BLaER1 (cell line): ENCODE measurements around the gene GABRE.

ENCODE experiments used
- H3K27ac ChIP-seq: shearing (Covaris generic); formaldehyde crosslinking; 2 replicates; pipeline ENCODE4 v1.8.1; 2022
- H3K27me3 ChIP-seq: shearing (Covaris generic); formaldehyde crosslinking; 2 replicates; pipeline ENCODE4 v1.8.1; 2022
- H3K36me3 ChIP-seq: shearing (Covaris generic); formaldehyde crosslinking; 2 replicates; pipeline ENCODE4 v1.8.1; 2022
- H3K4me1 ChIP-seq: shearing (Covaris generic); formaldehyde crosslinking; 2 replicates; pipeline ENCODE4 v1.8.1; 2022
- H3K4me2 ChIP-seq: shearing (Covaris generic); formaldehyde crosslinking; 2 replicates; pipeline ENCODE4 v1.8.1; 2022
- H3K4me3 ChIP-seq: shearing (Covaris generic); formaldehyde crosslinking; 2 replicates; pipeline ENCODE4 v1.8.1; 2022
- H3K9ac ChIP-seq: shearing (Covaris generic); formaldehyde crosslinking; 2 replicates; pipeline ENCODE4 v1.8.1; 2022
- H3K9me3 ChIP-seq: shearing (Covaris generic); formaldehyde crosslinking; 2 replicates; pipeline ENCODE4 v1.8.1; 2022
- H4K20me1 ChIP-seq: shearing (Covaris generic); formaldehyde crosslinking; 2 replicates; pipeline ENCODE4 v1.8.1; 2022
- Cebpa-rat ChIP-seq: shearing (Covaris generic); IDR thresholded peaks from 2 replicates; pipeline ENCODE4 v1.8.1; 2022

The GABRE gene

DNA sequence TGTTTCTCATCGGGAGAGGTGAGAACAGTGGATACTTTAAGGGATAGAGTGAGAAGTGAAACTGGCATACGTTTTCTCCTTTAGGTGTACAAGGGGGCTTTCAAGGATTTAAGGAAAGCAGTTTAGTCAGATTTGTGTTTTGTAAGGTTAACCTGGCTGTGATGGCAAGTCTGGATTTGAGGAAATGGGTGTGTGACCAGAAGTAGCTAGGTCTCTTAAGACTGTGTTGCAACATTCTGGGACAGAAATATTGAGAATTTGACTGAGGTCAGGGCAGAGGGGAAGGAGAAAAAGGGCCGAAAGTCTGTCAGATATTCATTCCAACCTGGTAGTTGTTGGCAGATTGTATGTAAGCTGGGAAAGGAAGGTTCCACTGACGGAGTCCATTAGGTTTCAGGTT, 10.4 kb upstream of the GABRE start:
- peaks cover 100% of the 10 kb centered on the region for H3K27me3 ChIP-seq
- H4K20me1 ChIP-seq = no peaks in the 10 kb centered on the region; the same call in 1 of the 2 replicates
- no peaks in the 10 kb centered on the region for H3K4me1 ChIP-seq
- H3K4me3 ChIP-seq = no peak overlapping the region
- no peaks in the 10 kb centered on the region for H3K9me3 ChIP-seq
- H3K4me2 ChIP-seq = no peak overlapping the region
- no peak for TF ChIP-seq Cebpa-rat
- H3K27ac ChIP-seq = no peak overlapping the region
- no peak overlapping the region for H3K9ac ChIP-seq
- no peaks in the 10 kb centered on the region for H3K36me3 ChIP-seq

DNA sequence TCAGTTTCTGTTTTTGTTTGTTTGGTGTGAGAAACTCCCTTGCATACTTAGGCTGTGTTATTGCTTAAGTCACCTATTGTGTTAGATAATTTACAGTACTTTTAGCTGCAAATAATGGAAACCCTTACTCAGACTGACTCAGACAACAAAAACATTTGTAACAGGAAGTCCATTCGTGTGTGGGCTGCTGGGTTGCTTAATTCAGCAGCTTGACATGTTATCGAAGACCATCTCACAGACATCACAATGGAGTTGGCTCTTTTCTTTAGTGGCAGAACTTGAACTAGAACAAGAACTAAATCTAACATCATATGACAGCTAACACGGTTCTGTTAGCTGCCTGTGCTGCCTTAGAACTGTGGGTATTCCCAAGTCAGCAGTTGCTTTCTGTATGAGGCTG, 9.9 kb upstream of the GABRE start:
- Histone ChIP-seq H3K27ac (no peak overlapping the region), H4K20me1 (no peaks in the 10 kb centered on the region; the same call in 1 of the 2 replicates), H3K9me3 (no peaks in the 10 kb centered on the region), H3K4me1 (no peaks in the 10 kb centered on the region), H3K9ac (no peak overlapping the region), H3K4me3 (no peak overlapping the region), H3K36me3 (no peaks in the 10 kb centered on the region), H3K27me3 (peaks cover 100% of the 10 kb centered on the region), H3K4me2 (no peak overlapping the region)
- no peak for TF ChIP-seq Cebpa-rat

DNA sequence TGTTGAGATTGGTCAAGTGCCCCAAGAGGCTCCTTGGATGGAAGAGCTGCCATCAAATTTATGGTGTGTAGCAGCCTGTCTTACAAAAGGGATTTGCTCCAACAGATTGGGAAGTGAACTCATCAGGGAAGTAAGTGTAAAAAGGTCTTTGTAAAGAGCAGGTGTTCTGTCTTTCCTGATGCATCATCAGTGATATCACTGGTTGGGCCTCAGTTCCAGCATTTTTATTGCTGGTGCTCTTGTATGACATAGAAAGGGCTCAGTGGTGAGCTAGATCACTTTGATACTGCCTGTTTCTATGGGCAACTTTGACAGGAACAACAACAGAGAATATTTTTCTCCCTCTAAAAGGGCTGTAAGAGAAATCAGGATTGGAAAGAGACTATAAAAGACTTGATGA, 8.7 kb upstream of the GABRE start:
- Histone ChIP-seq H3K4me2 (no peak overlapping the region), H3K27me3 (peaks cover 100% of the 10 kb centered on the region), H3K4me1 (no peaks in the 10 kb centered on the region), H3K9ac (no peak overlapping the region), H3K9me3 (no peaks in the 10 kb centered on the region), H3K4me3 (no peak overlapping the region), H4K20me1 (no peaks in the 10 kb centered on the region; the same call in 1 of the 2 replicates), H3K27ac (no peak overlapping the region), H3K36me3 (no peaks in the 10 kb centered on the region)
- TF ChIP-seq Cebpa-rat = no peak

DNA sequence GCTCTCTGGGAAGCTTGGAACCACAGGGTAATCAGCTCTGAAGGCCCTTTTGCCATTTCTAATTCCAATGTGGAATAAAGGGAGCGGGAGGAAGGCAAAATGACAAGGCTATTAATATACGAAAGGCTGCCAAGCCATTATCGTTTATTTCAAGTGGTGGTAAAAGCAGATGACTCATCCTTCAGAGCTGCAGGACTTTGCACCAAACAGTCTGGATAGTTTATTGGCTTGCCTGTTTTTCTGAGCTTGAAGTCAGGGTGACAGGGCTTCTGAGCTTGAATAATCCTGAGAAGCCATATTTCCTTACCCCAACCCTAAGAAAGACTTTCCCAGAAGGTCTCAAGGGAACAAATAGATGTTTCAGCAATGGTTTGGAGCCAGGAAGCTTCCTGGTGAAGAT, 7.7 kb upstream of the GABRE start:
- TF ChIP-seq Cebpa-rat = no peak
- H3K4me1 ChIP-seq = no peaks in the 10 kb centered on the region
- no peak overlapping the region for H3K9ac ChIP-seq
- no peaks in the 10 kb centered on the region; the same call in 1 of the 2 replicates for H4K20me1 ChIP-seq
- H3K4me2 ChIP-seq = no peak overlapping the region
- H3K36me3 ChIP-seq = no peaks in the 10 kb centered on the region
- H3K4me3 ChIP-seq = no peak overlapping the region
- no peaks in the 10 kb centered on the region for H3K9me3 ChIP-seq
- H3K27ac ChIP-seq = no peak overlapping the region
- H3K27me3 ChIP-seq = peaks cover 100% of the 10 kb centered on the region

DNA sequence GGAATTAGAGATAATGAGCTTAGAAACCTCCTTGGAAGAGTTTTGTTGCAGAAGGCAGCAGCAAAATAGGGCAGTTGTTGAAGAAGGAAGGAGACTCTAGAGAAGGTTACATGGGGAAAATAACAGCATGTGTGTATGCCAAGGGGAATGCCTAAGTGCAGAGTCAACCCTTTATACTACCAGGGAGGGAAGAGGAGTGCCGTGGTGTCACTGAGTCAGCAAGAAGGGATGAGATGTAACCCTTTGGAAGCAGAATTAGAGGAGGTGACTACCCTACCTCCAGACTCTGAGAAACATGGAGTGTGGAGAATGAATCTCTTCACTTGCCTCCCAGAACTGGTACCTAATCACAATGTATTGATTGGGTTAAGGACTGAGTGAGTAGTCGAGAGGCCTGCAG, 6.7 kb upstream of the GABRE start:
- H3K4me1 ChIP-seq = no peaks in the 10 kb centered on the region
- H3K4me3 ChIP-seq = no peak overlapping the region
- no peak overlapping the region for H3K4me2 ChIP-seq
- no peak overlapping the region for H3K27ac ChIP-seq
- no peaks in the 10 kb centered on the region for H3K9me3 ChIP-seq
- H3K36me3 ChIP-seq = no peaks in the 10 kb centered on the region
- no peak overlapping the region for H3K9ac ChIP-seq
- peaks cover 100% of the 10 kb centered on the region for H3K27me3 ChIP-seq
- H4K20me1 ChIP-seq = peaks cover 4% of the 10 kb centered on the region; the same call in 1 of the 2 replicates
- no peak for TF ChIP-seq Cebpa-rat

DNA sequence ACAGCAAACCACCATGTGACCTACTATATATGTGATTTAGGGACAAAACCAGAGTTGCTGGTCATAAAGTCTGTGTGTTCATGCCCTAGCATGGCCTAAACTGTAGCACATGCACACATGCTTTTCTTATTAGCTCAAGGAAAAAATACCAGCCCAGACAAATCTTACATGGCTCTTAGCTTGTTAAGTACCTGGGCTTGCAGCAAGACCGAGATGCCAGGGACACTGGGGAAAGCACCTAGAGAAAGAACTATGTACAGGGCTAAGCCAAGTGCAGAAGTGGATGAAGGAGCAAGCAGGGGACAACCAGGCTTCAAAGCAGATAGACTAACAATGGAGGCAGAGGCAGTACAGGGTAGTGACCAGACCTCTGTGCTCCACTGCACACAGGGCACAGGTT, 3.4 kb upstream of the GABRE start:
- peaks cover 10% of the 10 kb centered on the region for H3K9me3 ChIP-seq
- H3K9ac ChIP-seq = no peak overlapping the region
- no peaks in the 10 kb centered on the region for H3K4me1 ChIP-seq
- TF ChIP-seq Cebpa-rat = no peak
- peaks cover 4% of the 10 kb centered on the region; the same call in 1 of the 2 replicates for H4K20me1 ChIP-seq
- H3K27me3 ChIP-seq = peaks cover 97% of the 10 kb centered on the region
- H3K4me2 ChIP-seq = no peak overlapping the region
- H3K36me3 ChIP-seq = no peaks in the 10 kb centered on the region
- H3K4me3 ChIP-seq = no peak overlapping the region
- no peak overlapping the region for H3K27ac ChIP-seq

DNA sequence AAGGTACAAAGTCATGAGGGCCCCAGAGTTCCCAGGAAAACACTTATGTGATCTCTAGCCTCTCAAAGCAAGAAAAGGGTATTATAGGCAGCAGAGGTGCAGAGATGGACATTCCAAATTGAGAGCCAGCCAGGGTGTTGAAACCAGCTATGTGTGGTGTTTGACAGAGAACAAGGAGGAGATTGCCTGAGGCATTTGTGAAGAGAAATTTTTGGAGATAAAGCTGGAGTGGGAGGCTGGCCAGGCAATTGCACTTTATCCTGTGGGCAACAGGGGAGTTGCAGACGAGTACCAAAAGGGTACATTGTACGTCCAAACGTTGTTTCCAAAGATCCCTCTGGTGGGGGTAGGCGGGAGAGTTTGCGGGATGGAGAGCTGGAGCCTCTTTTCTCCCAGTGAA, 2.5 kb upstream of the GABRE start:
- Histone ChIP-seq H4K20me1 (peaks cover 4% of the 10 kb centered on the region; the same call in 1 of the 2 replicates), H3K4me1 (no peaks in the 10 kb centered on the region), H3K27me3 (peaks cover 97% of the 10 kb centered on the region), H3K9ac (no peak overlapping the region), H3K36me3 (no peaks in the 10 kb centered on the region), H3K4me2 (no peak overlapping the region), H3K27ac (no peak overlapping the region), H3K9me3 (peaks cover 10% of the 10 kb centered on the region), H3K4me3 (no peak overlapping the region)
- no peak for TF ChIP-seq Cebpa-rat

DNA sequence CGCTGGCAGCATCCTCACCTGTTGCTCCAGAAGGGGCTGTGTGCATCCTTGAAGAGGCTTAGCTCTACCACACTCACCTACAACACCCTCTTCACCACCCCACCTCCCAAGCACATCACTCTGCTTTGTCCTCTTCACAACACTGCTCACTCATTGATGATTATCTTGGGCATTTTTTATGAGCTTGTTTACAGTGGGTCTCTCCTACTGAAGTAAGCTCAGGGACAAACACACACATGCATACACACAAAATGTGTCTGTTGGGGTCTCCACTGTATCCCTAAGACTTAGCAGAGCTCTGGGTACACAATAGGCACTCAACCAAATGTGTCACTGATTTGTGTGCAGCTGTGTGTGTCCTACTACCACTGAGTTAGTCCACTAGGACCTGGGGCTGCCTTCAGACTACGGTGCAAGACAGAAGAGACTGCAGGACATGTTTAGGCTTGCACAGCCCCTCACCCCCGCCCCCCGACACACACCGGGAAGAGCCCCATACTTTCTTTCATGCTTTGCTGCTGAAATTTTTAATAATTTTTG, 1.3 kb upstream of the GABRE start:
- no peak overlapping the region for H3K27ac ChIP-seq
- no peaks in the 10 kb centered on the region for H3K4me1 ChIP-seq
- H3K36me3 ChIP-seq = no peaks in the 10 kb centered on the region
- no peak overlapping the region for H3K9ac ChIP-seq
- no peak overlapping the region for H3K4me3 ChIP-seq
- peaks cover 10% of the 10 kb centered on the region for H3K9me3 ChIP-seq
- no peak overlapping the region for H3K4me2 ChIP-seq
- no peak for TF ChIP-seq Cebpa-rat
- H3K27me3 ChIP-seq = peaks cover 95% of the 10 kb centered on the region
- H4K20me1 ChIP-seq = peaks cover 4% of the 10 kb centered on the region; the same call in 1 of the 2 replicates

DNA sequence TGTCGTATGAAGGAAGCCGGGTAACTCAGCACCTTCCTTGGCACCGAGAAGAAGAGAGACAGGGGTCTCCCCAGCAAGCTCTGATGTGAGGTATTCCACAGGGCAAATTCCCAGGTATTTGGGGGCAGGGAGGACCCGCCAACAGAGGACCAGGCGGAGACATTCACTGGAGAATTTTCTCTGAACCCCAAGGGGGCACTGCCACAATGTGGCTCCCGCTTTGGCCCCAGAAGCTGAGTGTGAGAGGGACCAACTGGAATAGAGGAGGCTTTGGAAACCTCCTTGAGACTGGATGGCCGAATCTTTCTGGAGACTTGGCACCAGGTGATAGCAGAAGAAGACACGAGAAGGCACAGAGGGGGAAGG, 735 bp upstream of the GABRE start:
- Histone ChIP-seq H3K27ac (no peak overlapping the region), H3K4me1 (no peaks in the 10 kb centered on the region), H4K20me1 (peaks cover 4% of the 10 kb centered on the region; the same call in 1 of the 2 replicates), H3K9me3 (peaks cover 10% of the 10 kb centered on the region), H3K27me3 (peaks cover 95% of the 10 kb centered on the region), H3K4me2 (no peak overlapping the region), H3K36me3 (no peaks in the 10 kb centered on the region), H3K9ac (no peak overlapping the region), H3K4me3 (no peak overlapping the region)
- TF ChIP-seq Cebpa-rat = no peak

DNA sequence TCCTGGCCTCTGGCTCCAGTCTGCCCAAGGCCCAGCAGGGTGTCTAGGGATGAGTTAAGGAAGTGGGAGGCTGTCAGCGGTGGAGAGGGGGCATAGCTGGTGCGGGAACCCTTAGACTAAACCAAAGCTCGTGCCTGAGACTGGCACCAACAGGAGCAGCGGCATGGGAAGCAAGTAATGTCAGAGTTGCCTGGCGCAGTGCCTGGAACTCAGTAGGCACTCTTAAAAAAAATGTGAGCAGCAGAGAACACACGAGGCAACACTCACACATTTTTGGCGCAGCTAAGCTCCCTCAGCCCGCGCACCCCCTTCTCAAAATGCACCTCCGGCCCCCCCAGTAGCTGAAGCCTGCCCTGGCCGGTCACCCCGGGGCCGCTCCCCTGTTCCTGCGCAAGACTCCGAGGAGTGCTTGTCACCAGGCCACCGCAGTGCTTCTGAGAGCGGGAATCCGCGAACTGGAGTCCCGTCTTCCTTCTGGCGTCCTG, 583 bp downstream of the GABRE start:
- H3K27ac ChIP-seq = no peak overlapping the region
- H3K4me3 ChIP-seq = no peak overlapping the region

More for the DNA sequence above, 583 bp downstream of the GABRE start:
- Histone ChIP-seq H3K4me1 (no peaks in the 10 kb centered on the region), H3K9ac (no peak overlapping the region), H3K4me2 (no peak overlapping the region), H3K27me3 (peaks cover 95% of the 10 kb centered on the region), H3K36me3 (no peaks in the 10 kb centered on the region), H4K20me1 (peaks cover 4% of the 10 kb centered on the region; the same call in 1 of the 2 replicates), H3K9me3 (peaks cover 10% of the 10 kb centered on the region)
- no peak for TF ChIP-seq Cebpa-rat
